HG02884 (cell line): Measurements from ENCODE around the gene MYOM1.
"Not testable (repeated sequence)": the region's sequence is repeated elsewhere in the genome, so short reads cannot be mapped to it uniquely, and the experiment has no call there.

Source experiments
- ATAC-seq: cut with Tn5 transposase; IDR thresholded peaks from one replicate; pipeline ENCODE4 v1.9.1; 2021; ENCODE audit warnings: mild to moderate bottlenecking, moderate library complexity; ENCODE audit not compliant: unreplicated experiment

The MYOM1 gene

DNA sequence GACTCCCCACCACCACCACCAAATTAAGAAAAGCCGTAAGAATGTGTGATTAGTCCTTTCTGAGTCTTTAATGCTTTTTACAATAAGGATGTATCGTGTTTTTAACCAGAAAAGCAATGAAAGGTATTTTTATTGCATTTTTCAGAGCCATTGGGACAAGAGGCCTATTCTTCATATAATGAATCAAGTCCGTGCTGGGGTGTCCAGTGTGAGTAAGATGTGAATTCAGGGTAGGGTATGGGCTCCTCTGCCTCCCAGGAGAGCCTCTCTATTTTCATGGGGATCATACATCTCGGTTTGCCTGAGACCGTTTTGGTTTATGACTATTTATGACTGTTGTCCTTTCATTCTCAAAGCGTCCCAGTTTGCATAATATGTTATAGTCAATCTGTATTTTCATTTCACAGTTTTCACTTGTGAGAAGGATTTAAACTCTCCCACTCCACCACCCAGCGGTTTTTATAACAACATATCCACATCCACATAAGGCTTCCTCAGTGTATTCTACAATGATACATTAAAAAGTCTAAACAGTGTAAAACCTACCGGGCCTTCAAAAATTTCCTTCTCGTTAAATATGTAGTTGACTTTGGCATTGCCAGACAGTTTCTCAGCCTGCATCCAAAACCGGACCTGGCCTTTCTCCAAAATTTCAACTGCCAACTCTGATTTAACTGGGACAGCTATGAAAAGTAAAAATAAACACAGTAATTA lies 126.0 kb downstream of the MYOM1 start:
- ATAC-seq: no peak

DNA sequence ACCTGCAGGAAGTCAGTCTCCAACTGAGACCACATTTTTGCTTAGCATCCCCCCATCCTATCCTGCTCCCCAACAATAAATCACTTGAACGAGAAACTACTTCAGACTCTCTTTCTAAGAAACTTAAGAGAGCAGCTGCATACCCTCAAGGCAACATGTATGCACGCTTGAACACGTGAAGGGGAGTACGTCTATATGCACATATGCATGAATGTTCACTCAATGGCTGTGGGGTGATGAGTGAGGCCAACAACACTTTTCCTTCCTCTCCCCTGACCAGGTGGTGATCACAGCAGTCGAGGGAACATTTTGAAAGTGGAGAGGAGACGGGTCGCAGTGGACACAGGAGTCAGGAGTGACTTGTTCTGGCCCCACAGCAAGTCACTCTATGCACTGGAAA lies 127.0 kb downstream of the MYOM1 start:
- ATAC-seq: no peak

DNA sequence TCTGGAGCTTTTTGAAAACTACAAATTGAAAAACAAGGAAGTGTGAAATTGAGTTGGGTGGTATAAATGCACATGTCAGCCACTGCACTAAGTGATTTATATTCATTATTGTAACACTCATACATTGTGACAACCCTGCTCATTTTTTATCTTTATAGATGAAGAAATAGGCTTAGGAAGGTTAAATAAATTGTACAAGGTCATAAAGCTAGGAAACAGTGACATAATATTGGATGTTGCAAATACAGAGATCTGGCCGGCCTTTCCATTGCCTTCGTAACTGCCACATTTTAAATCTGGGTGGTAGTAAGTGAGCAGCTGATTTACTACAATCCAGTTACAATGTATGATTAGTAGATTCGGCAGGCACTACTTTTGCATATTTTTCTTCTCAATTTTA lies 130.2 kb downstream of the MYOM1 start:
- no peak for ATAC-seq

DNA sequence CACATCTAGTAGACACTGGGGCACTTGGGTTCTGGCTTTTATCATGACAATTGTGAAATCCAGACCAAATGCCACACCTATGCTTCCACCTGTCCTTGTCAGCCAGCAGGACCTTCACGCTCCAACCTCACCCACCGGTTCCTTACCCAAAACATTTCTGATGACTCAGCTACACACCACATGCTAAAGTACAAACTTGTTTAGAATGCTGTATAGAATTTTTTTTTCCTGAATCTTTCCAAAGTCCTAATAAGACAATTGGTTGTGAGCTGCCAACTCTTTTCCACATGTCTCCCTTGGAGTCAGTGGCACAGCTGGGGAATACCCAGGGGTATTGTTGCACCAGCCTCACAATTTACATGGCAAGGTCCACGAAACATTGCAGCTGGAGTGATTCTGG lies 131.3 kb downstream of the MYOM1 start:
- ATAC-seq: no peak

DNA sequence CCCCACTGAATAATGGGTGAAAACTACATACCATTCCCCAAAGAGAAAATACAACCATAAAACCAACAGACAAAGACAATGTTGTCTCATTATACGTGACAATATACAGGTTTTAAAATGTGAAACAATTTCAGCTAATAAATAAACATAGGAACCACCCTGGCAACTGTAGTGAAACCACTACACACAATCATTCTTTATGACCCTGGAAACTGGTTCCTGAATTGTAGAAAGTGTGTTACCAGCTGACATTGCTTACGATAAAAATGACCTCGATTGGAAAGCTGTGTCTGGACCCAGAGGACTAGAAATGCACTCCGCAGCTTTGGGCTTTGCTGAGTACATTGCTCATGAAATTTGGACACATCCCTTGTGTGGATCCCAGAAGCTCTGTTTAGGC lies 132.9 kb downstream of the MYOM1 start:
- ATAC-seq: no peak

DNA sequence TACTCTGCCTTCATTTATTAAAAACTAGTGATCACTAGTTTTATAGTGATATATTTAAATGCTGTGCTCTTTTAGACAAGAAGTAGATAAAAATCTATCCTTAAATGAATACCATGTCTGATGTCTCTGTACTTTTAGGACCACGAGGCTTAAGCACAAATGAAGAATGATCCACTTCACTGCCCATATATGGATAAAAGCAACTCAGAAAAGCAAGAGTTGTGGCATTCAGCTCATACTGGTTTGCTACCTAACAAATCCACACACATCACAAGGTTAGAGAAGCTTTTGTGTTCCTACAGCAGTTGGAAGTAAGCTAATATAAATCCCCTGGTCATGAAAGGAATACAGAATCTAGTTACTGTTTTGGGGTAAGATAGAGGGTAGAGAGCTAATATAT lies 134.2 kb downstream of the MYOM1 start:
- ATAC-seq: no peak

DNA sequence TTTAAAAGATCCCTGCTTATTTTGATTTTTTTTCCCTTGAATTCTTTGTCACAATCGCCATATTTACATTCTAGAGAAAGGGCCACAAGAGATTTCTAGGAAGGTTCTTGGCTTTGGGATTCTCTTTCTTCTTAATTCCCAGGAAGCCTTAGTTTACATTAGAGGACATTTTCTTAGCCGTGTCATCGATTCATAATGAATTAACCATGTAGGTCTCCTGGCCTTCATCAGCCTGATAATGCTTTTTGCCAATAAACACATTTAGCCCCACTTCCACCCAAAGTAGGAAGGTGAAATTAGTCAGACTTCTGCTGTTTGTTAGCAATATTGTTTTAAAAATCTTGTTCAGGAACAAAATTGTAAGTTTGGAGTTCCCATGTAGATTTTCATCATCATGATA lies 135.6 kb downstream of the MYOM1 start:
- no peak for ATAC-seq

DNA sequence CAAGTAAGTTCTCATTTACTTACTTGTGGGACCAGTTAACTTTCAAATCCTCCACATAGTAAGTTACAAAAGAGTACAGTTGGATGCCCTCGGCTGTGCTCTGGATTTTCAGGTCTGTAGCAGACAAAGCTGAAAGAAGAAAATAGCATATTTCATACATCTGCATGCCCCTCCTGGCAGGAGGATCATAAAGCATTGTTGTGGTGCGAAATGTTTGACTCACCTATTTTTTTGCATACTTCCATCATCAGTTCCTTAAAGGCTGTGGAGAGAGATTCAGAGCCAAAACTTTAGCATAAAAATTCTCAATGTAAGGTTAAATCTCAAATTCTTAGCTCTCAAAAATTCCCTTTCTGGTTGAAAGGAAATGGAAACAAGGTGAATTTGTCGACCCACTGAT lies 136.0 kb downstream of the MYOM1 start:
- no peak for ATAC-seq

DNA sequence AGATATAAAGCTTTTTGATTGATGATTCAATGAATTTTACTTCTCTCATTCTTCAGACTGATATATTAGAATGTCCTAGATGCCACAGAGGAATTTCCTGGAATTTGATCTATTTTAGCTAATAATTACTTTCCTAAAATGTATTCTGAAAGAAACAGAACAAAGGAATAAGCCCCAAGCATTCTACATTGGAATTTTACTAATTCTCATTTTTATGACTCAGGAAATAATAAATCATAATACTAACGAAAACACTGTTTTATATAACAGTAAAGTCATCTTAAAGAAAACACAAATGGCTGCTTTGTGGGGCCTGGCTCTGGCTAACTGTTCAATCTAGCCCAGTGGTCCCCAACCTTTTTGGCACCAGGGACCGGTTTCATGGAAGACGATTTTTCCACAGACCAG lies 138.2 kb downstream of the MYOM1 start:
- no peak for ATAC-seq

DNA sequence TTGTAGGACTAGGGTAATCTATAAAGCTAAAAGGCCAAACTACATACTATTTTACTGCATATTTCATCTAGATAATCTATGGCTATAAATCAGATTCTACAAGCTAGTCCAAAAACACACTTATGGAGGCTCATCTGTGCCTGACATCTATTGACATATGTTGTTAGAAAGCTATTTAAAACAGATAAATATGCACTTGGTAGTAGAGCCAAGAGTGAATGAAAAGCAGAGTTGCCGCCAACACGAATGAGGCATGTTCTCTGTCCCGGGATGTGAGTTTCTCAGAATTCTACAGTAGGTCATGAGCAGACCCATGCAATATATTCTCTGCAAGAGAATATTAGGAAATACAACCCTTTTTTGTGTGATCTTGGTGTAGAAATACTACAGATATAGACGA lies 140.1 kb downstream of the MYOM1 start:
- no peak for ATAC-seq

DNA sequence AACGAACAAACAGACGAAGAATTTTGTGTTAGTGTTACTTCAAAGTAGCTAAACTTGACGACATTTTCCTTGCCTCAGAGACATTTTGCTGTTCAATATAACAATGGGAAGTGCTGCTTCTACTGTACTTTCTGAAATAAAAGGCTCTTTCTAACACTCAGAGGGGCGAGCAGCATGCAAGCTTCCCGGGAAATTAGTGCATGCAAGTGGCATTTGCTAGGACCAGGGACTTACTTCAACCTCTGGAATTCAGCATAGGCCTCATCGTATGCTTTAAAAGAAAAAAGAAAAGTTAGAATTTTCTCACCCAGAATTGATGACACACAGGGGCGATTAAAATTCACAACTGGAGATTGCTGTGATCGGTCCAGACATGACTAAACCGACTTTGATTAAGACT lies 144.3 kb downstream of the MYOM1 start:
- ATAC-seq: no peak

DNA sequence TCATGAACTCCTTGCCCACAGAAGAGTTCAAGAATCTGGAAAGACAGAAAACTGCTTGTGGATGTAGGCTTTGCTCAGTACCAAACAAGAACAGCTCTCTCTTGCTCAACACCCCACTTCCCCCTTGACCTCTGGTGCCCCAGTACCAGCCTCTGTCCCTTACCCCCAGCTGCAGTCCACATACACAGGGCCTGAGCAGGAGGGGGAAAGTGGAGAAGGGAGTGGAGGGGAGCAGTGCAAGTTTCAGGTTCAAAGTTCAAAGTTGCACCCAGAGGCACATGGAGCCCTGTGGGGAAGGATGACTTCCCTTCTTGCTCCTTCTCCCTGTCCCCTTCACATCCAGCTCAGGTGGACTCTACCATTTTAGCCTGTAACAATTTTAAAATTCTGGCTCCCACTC lies 145.7 kb downstream of the MYOM1 start:
- ATAC-seq: no peak

DNA sequence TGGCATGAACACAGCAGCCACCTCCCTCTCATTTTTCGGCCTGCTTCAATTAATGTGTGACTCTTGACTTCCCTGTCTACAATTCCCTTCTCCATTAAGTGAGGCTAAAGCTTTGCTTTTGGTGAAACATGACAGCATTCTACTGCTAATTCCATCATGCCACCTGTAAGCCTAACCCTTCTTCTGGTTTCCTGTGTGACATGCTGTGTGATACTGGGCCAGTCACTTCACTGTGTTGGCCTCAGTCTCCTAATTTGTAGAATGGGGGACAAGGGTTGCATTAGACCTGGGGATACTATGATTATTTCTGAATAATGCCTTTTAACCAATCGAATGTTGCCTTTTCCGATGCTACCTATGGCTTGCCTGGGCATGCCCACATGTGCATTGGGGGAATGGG lies 146.4 kb downstream of the MYOM1 start:
- ATAC-seq: not testable (repeated sequence)

DNA sequence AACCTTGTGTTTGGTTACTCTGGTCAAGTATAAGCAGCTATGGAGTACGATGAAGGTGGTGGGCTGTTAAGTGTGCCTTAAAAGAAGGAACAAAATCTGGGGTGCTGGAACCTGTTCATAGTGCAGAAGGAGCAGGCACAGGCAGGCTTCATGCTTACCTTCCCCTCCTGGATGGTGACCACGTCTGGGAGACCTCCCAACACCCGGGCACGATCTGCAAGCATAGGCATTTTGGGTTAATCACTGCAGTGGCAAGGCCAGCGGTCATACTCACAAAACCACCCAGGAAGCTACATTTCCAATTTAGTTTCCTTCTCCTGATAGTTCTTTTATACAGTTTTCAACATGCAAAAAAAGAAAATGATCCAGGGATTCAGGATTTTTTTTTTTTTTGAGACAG lies 148.1 kb downstream of the MYOM1 start:
- no peak for ATAC-seq

DNA sequence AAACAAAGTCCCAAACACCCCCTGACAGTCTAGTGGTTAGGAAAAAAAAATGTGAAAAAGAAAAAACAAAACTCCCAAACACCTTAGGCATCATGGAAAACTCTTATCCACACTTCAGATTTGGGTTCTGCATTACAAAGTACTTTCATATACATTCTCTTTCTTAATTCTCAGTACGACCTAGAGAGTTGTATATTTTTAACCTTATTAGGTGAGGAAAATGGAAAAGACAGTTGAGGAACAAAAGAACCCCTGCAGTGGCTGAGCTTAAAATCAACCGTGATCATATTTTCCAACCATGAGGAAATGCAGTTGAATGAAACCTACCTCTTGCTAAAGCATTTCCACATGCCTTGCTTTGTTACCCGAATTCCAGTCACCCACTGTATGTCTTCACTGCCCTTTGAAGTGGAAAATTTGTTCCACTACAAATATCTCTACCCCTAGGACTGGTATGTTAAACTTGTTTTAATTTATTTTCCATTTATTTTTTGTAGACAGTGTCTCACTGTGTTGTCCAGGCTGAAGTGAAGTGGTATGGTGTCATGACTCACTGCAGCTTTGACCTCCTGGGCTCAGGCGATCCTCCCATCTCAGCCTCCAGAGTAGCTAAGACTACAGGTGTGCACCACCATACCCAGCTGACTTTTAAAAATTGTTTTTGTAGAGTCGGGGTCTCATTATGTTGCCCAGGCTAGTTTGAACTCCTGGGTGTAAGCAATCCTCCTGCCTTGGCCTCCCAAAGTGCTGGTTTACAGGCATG lies 149.9 kb downstream of the MYOM1 start:
- ATAC-seq: no peak

DNA sequence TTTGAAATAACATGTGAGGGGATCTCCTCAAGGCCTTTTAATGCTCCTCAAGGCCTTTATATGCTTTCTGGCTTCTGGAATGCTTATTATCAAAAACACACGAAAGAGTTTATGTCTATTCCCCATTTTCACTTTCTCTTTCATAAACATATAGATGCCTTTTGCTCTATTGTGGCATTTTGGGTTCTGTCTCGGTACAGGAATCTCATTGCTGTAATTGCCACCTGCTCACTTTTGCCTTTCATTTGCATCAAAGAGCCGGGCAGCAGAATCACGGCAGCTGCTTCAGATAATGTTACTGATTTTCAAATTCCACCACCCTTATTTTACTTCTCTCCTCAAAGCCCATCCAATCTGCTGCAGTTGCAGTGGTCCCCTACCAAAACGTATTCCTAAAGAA lies 152.0 kb downstream of the MYOM1 start:
- ATAC-seq: no peak

DNA sequence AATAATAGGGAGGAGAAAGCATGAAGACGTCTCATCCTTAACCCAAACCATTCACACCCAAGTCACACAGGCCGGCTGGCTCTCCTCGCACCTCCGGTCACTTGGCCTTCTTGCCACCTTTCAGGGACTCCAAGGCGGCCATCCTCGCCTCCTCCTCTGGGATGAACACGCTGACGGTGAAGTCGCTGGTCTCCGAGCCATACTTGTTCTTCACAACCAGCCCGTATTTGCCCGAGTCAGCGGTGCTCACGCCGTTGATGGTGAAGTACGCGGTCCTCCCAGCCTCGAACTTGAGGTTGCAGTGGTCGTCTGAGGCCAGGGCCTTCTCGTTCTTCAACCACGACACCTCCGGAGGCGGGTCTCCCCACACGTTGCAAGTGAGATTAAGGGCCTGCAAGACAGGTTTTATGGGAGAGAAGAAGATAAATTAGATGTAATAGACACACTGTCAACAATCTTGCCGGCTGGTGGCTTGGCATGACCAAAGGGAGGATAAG lies 152.6 kb downstream of the MYOM1 start:
- no peak for ATAC-seq

DNA sequence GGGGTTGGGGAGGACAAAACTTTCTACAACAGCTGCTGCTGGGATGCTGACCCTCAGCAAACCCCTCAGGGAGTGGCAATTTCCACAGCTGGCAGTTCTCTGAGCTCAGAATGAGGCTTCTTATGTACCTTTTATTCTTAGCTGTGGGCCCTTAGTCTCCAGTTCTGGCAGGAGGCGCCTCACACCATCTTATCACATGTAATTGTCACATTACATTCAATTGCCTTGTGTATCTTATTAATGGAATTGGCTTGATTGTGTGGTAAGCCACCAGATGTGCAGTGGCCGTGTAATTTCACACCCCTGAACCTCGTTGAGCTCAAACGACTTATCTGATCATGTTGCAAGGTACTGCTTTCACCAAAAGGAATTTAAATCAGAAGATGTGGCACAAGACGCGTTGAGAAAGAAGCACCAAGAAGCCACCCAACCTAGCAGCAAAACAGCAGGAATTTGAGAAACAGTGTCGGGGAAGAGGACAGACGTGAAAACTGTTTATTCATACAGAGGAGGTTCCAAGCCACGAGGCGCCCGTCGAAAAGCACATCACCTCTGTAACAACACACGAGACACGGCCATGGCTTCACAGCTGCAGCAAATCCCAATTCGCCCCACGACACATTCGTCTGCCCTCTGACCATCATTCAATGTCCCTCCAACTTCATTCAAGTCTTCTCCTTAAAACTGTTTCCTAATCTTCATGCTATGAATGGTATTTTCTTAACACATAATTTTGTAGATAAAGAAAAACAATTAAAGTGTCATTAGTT lies 153.2 kb downstream of the MYOM1 start:
- no peak for ATAC-seq

DNA sequence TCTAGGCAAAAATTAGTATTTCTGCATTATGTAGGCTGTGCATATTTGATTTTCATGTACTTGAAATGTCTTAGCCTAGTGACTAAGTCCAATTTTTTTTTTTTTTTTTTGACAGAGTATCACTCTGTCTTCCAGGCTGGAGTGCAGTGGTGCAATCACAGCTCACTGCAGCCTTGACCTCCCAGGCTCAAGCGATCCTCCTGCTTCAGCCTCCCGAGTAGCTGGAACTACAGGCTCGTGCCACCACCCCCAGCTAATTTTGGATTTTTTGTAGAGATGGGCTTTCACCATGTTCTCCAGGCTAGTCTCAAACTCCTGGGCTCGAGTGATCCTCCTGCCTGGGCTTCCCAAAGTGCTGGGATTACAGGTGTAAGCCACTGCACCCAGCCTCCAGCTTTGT lies 156.0 kb downstream of the MYOM1 start:
- not testable (repeated sequence) for ATAC-seq

DNA sequence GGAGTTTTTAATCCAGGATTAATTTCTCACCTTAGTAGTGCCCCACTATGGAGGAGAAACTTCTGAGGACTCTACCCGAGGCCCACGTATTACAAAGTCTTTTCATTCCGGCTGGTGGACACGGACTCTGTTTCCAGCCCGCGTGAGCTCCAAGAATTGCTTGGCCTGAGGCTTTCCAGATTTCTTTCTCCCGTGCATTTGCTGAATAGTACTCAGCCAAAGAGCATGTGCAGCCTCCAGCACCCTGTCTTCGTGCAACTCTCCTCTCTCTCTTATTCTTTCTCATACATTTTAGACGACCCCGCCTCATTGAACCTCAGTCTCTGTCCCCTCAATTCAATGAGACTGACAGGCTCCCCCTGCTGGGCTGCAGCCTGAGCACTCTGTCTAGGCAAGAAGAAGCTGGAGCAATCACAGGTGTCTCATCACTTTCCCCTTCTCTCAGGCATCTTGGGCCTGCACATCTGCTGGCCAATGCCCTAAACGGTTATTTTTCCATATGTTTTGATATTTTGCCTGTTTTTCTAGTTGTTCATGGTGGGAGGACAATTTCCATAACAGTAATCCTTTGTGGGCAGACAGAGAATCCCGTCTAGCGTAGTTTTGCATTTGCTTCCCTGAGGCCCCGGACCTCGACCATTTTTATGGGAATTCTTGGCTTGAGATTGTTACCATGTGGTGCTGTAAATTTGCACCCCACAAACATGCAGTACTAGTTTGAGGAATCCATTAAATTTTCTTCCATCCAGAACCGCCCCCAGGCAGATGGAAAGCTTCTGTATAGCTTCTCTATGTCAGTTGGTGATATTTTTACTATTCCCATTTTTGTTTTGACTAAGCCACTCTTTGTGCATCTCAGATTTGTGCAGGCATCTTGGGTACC lies 156.7 kb downstream of the MYOM1 start:
- no peak for ATAC-seq
